GM19025 (cell line): ENCODE results near the gene PGAP3.

Source experiments
- ATAC-seq: cut with Tn5 transposase; IDR thresholded peaks from one replicate; pipeline ENCODE4 v1.9.1; 2021; ENCODE audit warnings: mild to moderate bottlenecking, low read depth, moderate library complexity; ENCODE audit not compliant: unreplicated experiment

The PGAP3 gene

DNA sequence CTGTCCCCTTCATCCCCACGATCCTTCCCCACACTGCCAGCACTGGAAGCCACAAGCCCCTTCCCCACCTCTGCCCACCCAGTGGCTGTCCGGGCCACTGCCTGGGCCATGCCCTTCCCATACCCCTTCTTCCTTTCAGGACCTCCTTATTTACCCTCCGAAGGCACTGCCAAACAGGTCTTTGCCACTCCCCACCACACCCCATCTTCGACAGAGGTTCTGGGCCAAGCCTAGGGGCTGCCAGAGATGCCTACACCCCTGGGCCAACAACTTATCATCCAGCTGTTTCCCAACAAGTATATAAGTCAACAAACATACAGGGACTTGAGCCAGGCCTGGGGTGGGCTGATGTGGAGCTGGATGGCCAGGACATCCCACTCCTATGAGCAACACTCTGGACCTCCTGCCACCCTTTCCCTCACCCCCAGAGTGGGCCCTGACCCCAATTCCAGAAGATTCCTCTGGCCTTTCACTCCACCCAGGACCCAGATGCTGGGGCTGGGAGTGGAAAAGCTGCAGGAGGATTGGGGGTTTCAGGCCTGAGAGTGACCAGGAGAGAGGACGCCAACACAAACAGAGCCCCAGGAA is 62.6 kb downstream of the PGAP3 start:
- no peak for ATAC-seq

DNA sequence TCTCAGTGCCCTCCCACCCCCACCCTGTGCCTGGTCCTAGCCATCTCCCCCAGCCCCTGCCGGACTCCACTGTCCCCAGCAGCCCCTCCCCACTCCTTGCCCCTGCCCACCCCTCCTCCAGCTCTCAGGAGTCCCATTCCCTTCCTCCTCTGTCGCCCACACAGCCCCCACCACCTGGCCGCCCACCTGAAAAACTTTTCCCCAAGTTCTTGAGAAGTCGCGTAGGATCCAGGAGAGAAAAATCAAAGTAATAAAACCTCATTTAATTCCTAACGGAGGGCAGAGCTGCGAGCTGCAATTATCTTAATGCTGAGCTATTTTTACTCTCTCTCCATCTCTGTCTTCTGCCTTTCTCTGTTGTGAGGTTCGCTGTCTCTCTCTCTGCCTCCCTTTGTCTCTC is 63.5 kb downstream of the PGAP3 start:
- ATAC-seq: no peak

DNA sequence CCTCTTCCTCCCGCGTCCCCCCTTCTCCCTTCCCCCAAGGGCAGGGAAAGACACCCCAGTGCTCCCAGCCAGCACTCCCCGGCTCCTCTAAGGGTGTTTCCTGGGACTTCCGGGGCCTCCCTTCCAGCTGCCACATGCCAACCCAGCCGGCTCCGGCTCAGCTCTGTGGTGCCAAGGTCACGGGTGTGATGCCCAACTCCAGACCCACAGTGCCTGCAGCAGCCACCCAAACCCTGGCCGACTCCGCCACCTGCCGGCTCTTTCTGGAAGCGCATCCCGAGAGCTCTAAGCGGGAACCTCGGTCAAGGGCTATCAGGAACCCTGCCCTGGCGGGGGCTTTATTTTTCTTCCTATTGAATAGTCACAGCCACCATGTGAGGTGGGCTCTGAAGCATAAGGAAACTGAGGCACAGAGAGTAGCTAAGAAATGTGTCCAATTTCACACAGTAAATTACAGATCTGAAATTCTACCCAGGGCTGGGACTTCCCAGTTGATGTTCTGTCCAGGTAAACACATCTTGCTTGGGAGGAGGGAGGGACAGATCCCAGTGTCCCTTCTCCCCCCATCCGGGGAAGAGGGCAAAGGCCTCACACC is 64.4 kb downstream of the PGAP3 start:
- peak; percentile 44 for ATAC-seq

DNA sequence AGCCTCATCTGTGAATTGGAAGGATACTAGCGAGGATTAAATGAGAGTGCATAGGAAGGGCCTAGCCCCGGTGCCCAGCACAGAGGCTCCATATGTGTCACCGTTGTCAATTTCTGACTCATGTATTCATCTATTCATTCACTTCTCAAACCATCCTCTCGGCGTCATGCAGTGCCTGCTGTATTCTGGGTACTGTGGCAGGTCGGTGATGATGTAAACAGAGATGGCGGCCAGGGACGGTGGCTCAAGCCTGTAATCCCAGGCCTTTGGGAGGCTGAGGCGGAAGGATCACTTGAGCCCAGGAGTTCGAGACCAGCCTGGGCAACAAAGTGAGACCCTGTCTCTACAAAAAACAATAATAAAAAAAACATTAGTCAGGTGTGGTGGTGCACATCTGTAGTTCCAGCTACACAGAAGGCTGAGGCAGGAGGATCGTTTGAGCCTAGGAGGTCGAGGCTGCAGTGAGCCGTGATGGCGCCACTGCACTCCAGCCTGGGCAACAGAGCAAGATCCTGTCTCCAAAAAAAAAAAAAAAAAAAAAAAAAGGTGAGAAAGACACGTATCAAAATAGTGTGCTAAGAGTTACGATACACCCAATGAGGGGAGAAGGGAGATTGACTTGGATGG is 65.4 kb downstream of the PGAP3 start:
- ATAC-seq: no peak

DNA sequence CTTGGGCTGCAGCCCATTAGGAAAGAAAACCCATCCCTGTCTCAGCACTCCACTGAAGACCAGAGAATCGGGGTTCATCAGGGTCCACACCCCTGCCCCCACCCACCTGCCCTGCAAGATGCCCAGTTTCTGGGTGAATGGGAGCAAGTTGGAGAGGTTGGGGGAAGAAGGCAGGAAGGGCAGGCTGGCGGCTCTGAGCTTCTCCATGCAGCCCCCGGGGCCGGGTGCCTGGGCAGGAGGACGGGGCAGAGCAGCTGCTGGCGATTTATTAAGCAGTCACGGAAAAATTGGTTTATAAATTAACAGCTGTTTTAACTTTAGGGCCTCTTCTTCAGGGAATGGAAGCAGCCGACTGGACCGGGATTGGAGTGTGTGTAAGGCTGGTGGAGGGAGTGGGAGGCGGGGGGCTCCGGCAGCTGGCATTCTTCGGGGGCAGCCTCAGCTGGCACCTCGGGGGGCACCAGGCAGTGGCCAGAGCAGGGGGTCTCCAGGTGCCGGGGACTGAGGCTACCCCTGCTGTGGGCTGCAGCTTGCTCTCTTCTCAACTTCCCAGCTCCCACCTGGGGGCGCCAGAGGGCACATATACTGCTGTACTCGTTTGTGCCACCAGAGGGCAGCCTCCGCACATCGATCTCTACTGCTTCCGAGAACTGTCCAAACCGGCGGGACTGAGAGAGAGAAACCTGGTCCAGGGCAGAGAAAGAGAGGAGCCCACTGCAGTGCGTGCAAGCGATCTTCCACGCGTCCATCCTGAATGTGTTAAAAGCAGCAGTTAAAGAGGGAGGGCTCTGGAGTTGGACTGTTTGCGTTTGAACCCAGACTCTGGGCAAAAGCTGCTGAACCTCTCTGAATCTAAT is 66.1 kb downstream of the PGAP3 start:
- peak; percentile 52 for ATAC-seq
